Epithelial cell of esophagus (primary cell): ENCODE data around the gene RSRC1.
"Not testable (repeated sequence)": the region's sequence is repeated elsewhere in the genome, so short reads cannot be mapped to it uniquely, and the experiment has no call there.

Experiments
- DNase-seq: peaks from one replicate; pipeline ENCODE4 v3.0.0; 2010; ENCODE audit warnings: low read depth
- H3K4me3 ChIP-seq: 2 replicates; pipeline ENCODE4 v1.5.1; 2011; ENCODE audit warnings: mild to moderate bottlenecking, low read length, control low read depth
- CTCF ChIP-seq: IDR thresholded peaks from 2 replicates; pipeline ENCODE4 v1.5.1; 2011; ENCODE audit warnings: low read depth, mild to moderate bottlenecking, low read length, control low read depth, inconsistent platforms; ENCODE audit not compliant: insufficient read depth; ENCODE audit errors: missing control alignments

Gene RSRC1

DNA sequence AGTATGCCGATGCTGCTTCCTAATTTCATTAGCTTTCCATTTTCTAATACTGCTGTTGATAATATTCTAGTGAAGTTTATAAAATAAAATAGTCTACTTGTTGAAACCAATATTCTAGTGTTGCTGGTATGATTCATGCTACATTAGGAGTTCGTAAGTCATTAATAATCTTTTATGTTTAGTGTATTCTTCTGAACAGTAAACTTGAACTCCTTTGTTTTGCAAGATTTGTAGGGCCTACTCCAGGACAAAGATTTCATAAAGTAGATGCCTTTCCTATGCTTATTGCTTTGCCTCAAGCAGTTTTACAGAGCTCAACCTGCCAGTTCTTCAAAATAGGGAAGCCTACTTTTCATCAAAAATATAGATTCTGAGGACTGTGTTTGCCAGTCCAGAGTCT lies 111.5 kb downstream of the RSRC1 start:
- H3K4me3 ChIP-seq = no peak overlapping the region
- TF ChIP-seq CTCF = no peak
- peak; percentile 80 for DNase-seq

DNA sequence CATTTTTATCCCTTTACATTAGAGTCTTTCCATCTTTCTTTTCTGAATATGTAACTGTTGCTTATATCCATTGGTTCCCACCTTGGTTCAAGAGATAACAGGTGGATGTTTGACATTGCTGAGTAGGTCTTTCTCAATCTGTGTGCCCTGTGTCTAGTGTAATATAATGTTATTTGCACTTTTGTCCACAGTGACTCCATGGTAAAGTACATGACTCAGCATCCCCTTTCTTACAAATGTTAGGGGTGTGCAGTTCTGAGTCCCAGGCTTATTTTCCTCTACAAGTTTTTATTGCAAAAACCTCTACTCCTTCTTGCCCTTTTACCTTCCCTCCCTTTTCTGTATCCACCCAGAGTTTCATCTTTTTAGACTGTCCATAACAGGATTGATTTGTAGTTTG lies 116.5 kb downstream of the RSRC1 start:
- no peak for TF ChIP-seq CTCF
- H3K4me3 ChIP-seq = no peak overlapping the region
- no peak for DNase-seq

- DNase-seq, H3K4me3 ChIP-seq: not testable (repeated sequence)
Observed at GRCh38 chr3:158228942-158229341, 119.1 kb downstream of the RSRC1 start.

GRCh38 chr3:158233791-158234190 lies 123.9 kb downstream of the RSRC1 start:
- DNase-seq = no peak
- no peak overlapping the region for H3K4me3 ChIP-seq
- TF ChIP-seq CTCF = no peak

- DNase-seq = no peak
- no peak for TF ChIP-seq CTCF
Observed at GRCh38 chr3:158244274-158244673, 134.4 kb downstream of the RSRC1 start.

DNA sequence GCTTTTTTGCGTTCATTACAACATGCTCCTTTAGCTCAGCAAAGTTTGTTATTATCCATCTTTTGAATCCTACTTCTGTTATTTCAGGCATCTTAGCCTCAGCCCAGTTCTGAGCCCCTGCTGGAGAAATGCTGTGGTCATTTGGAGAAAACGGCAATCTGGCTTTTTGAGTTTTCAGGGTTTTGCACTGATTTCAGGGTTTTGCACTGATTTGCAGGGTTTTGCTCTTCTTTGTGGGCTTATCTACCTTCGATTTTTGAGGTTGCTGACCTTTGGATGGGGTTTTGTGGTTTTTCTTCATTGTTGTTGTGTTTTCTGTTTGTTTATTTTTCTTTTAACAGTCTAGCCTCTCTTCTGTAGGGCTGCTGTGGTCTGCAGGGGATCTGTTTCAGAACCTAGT lies 137.4 kb downstream of the RSRC1 start:
- TF ChIP-seq CTCF = no peak
- no peak overlapping the region for H3K4me3 ChIP-seq
- no peak for DNase-seq

More at GRCh38 chr3:158244274-158244673, 134.4 kb downstream of the RSRC1 start:
- H3K4me3 ChIP-seq = no peak overlapping the region

- no peak for DNase-seq
- no peak for TF ChIP-seq CTCF
- H3K4me3 ChIP-seq = no peak overlapping the region
Observed at GRCh38 chr3:158248261-158248660, 138.4 kb downstream of the RSRC1 start.

DNA sequence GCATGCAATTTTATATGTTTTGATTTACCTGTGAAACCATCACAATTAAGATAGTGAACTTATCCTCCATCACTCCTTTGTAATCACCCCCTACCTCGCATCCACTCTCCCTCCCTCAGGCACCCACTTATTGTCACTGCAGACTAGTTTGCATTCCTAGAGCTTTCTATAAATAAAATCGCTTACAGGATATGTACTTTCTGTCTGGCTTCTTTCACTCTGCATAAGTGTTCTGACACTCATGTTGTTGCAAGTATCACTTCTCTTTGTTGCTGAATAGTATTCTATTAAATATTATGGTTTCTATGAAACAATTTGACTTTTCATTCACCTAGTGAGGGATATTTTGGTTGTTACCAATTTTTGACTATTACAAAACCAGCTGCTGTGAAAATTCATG lies 139.3 kb downstream of the RSRC1 start:
- no peak overlapping the region for H3K4me3 ChIP-seq
- DNase-seq = no peak
- TF ChIP-seq CTCF = no peak
